ENCODE results near the gene ATE1.
"Not testable (repeated sequence)": the region's sequence is repeated elsewhere in the genome, so short reads cannot be mapped to it uniquely, and the experiment has no call there.

Gene ATE1

GRCh38 chr10:121935702-121936101, 7.9 kb upstream of the ATE1 start:
- no peak overlapping the region for H3K27ac ChIP-seq
- H3K4me3 ChIP-seq, result no peak overlapping the region

GRCh38 chr10:121930268-121931085, 2.6 kb upstream of the ATE1 start:
- H3K27ac ChIP-seq, H3K4me3 ChIP-seq: not testable (repeated sequence)

GRCh38 chr10:121929585-121930267, 1.9 kb upstream of the ATE1 start:
- H3K27ac ChIP-seq, H3K4me3 ChIP-seq: not testable (repeated sequence)

GRCh38 chr10:121928528-121928884, 675 bp upstream of the ATE1 start:
- Histone ChIP-seq H3K4me3 (peak overlapping the region; percentile 70 to 100 (median 82)), H3K27ac (peak overlapping the region; percentile 88 to 100 (median 99))

GRCh38 chr10:121927318-121927840, 452 bp downstream of the ATE1 start:
- peak overlapping the region; percentile 70 to 100 (median 82) for H3K4me3 ChIP-seq

GRCh38 chr10:121926671-121927317, 1.0 kb downstream of the ATE1 start:
- Histone ChIP-seq H3K27ac (peak overlapping the region; percentile 88 to 100 (median 99)), H3K4me3 (peak overlapping the region; percentile 70 to 100 (median 82))

More at GRCh38 chr10:121927318-121927840, 452 bp downstream of the ATE1 start:
- H3K27ac ChIP-seq, result peak overlapping the region; percentile 88 to 100 (median 99)

- Histone ChIP-seq H3K27ac (peak overlapping the region in 6 of 21 experiments; percentile 21 to 99 (median 98)), H3K4me3 (peak overlapping the region in 2 of 7 experiments; percentile 70 to 98)
Observed at GRCh38 chr10:121926157-121926556, 1.7 kb downstream of the ATE1 start.

GRCh38 chr10:121921238-121921931, 6.4 kb downstream of the ATE1 start:
- H3K27ac ChIP-seq, result no peak overlapping the region
- H3K4me3 ChIP-seq, result no peak overlapping the region

- Histone ChIP-seq H3K27ac (no peak overlapping the region), H3K4me3 (no peak overlapping the region)
Observed at GRCh38 chr10:121919666-121920065, 8.2 kb downstream of the ATE1 start.

- H3K27ac ChIP-seq, H3K4me3 ChIP-seq: not testable (repeated sequence)
Observed at GRCh38 chr10:121918800-121919199, 9.0 kb downstream of the ATE1 start.

- H3K4me3 ChIP-seq, result no peak overlapping the region
- H3K27ac ChIP-seq, result no peak overlapping the region
Observed at GRCh38 chr10:121914661-121915060, 13.2 kb downstream of the ATE1 start.

- H3K4me3 ChIP-seq, result no peak overlapping the region
- no peak overlapping the region for H3K27ac ChIP-seq
Observed at GRCh38 chr10:121911421-121911697, 16.5 kb downstream of the ATE1 start.

- Histone ChIP-seq H3K27ac (no peak overlapping the region), H3K4me3 (no peak overlapping the region)
Observed at GRCh38 chr10:121910673-121911420, 17.0 kb downstream of the ATE1 start.

GRCh38 chr10:121904888-121905287, 22.9 kb downstream of the ATE1 start:
- no peak overlapping the region for H3K4me3 ChIP-seq
- H3K27ac ChIP-seq, result no peak overlapping the region

- Histone ChIP-seq H3K4me3 (no peak overlapping the region), H3K27ac (no peak overlapping the region)
Observed at GRCh38 chr10:121900443-121901174, 27.2 kb downstream of the ATE1 start.

GRCh38 chr10:121899727-121900126, 28.1 kb downstream of the ATE1 start:
- no peak overlapping the region for H3K27ac ChIP-seq
- no peak overlapping the region for H3K4me3 ChIP-seq

- Histone ChIP-seq H3K4me3 (no peak overlapping the region), H3K27ac (no peak overlapping the region)
Observed at GRCh38 chr10:121891103-121891502, 36.7 kb downstream of the ATE1 start.

GRCh38 chr10:121889212-121889611, 38.6 kb downstream of the ATE1 start:
- H3K4me3 ChIP-seq, result no peak overlapping the region

More at GRCh38 chr10:121889212-121889611, 38.6 kb downstream of the ATE1 start:
- H3K27ac ChIP-seq, result no peak overlapping the region

Measured in skin epidermis (tissue), 12 donors.